Sigmoid colon (tissue), 7 donors: Measurements from ENCODE around the gene CC2D2B. TPM values are rescaled to one million over a fixed set of nuclear protein-coding genes. Genes with fewer than 3 reads are reported as not detected.

Source experiments
- DNase-seq: peaks from one replicate; pipeline ENCODE4 v3.0.0-alpha.2; 2019
- H3K27ac ChIP-seq, 4 donors: fragments of 200-600 bp; sonication (generic); one replicate each; pipeline ENCODE4 v1.5.1; 2016 to 2019; ENCODE audit warnings: mild to moderate bottlenecking in 1 of 4
- H3K27me3 ChIP-seq, 3 donors: fragments of 200-600 bp; sonication (generic); one replicate each; pipeline ENCODE4 v1.5.1; 2019; ENCODE audit warnings: mild to moderate bottlenecking in 1 of 3
- H3K36me3 ChIP-seq, 4 donors: fragments of 200-600 bp; sonication (generic); one replicate each; pipeline ENCODE4 v1.5.1; 2016 to 2019
- H3K4me1 ChIP-seq, 4 donors: fragments of 200-600 bp; sonication (generic); one replicate each; pipeline ENCODE4 v1.5.1; 2017 to 2019
- H3K4me3 ChIP-seq, 4 donors: fragments of 200-600 bp; sonication (generic); one replicate each; pipeline ENCODE4 v1.5.1; 2017 to 2019; ENCODE audit warnings: mild to moderate bottlenecking in 2 of 4, moderate library complexity in 1 of 4
- H3K9me3 ChIP-seq, 4 donors: fragments of 200-600 bp in 3 of 4; sonication (generic) in 3 of 4; one replicate each; pipeline versions ENCODE4 v1.5.1 to v1.6.1; 2013 to 2019
- CTCF ChIP-seq, 4 experiments: fragments of 450-650 bp in 3 of 4; fragments of 200-600 bp in 1 of 4; IDR thresholded peaks; one replicate each; pipeline ENCODE4 v1.5.1; 2016 to 2019; ENCODE audit warnings: antibody characterized with exemption in 4 of 4, mild to moderate bottlenecking in 3 of 4, moderate library complexity in 2 of 4
- EP300 ChIP-seq, 4 donors: sonication (generic); formaldehyde crosslinking; IDR thresholded peaks; one replicate each; pipeline ENCODE4 v1.6.1; 2017; ENCODE audit warnings: antibody characterized with exemption in 4 of 4
- POLR2A ChIP-seq, 2 donors: fragments of 450-650 bp; IDR thresholded peaks; one replicate each; pipeline ENCODE4 v1.6.1; 2016; ENCODE audit warnings: antibody characterized with exemption in 2 of 2, mild to moderate bottlenecking in 2 of 2, moderate library complexity in 2 of 2
- POLR2AphosphoS5 ChIP-seq, 4 donors: sonication (generic); formaldehyde crosslinking; IDR thresholded peaks; one replicate each; pipeline ENCODE4 v1.6.1; 2017; ENCODE audit warnings: antibody characterized with exemption in 4 of 4
- WGBS, 2 donors: extraction: QIAGEN DNeasy Blood & Tissue Kit; methylation state at CpG; one replicate each; pipeline ENCODE4 v1.1.7; 2013; 5-methylcytosine and 5-hydroxymethylcytosine counted together
- intact Hi-C: fragments of 100-400 bp; cut with DNase I; formaldehyde crosslinking; loops from one replicate; pipeline ENCODE4 v1.15.1; 2023
- polyA plus RNA-seq, 3 donors: library from polyadenylated mRNA; stranded (reverse); fragments of 200-250 nt; gene quantifications; one replicate each; pipeline ENCODE4 v1.2.3, GENCODE V29; 2013
- total RNA-seq, 4 donors: library from RNA; depleted of rRNA; stranded (reverse); fragments of >200 nt; gene quantifications; one replicate each; pipeline ENCODE4 v1.1.0, GENCODE V29; 2016
- donor health status: healthy with polysubstance abuse.
- donor health status: Bipolar disorder and iron deficiency.
- donor health status: healthy.

The CC2D2B gene
- total and polyA plus RNA-seq, 7 donors: 0.29 to 7.8 (median 4.3) TPM; not detected in 2

- Histone ChIP-seq H3K36me3 (peaks cover 0 to 45% (median 4%) of the 10 kb centered on the region in 4 donors), H3K27me3 (no peaks in the 10 kb centered on the region), H3K4me1 (peaks cover 0 to 9% (median 1%) of the 10 kb centered on the region in 4 donors), H3K27ac (no peak overlapping the region), H3K9me3 (no peaks in the 10 kb centered on the region), H3K4me3 (no peak overlapping the region)
- TF ChIP-seq POLR2A (IDR thresholded peaks at IDR 0.05) (no peak), POLR2AphosphoS5 (IDR thresholded peaks at IDR 0.05) (no peak), EP300 (IDR thresholded peaks at IDR 0.05) (no peak), CTCF (IDR thresholded peaks at IDR 0.05) (no peak)
- intact Hi-C loops: loop anchor here (1.0 kb wide), 1 partner anchor 172 kb away; no protein-coding TSS in a partner anchor
- WGBS, 2 donors: 32 to 78% methylated on average over 6 of the region's 6 CpGs
- DNase-seq: no peak
Observed at GRCh38 chr10:95865814-95866466, 41.8 kb upstream of the CC2D2B start.

GRCh38 chr10:95866467-95866842, 41.3 kb upstream of the CC2D2B start:
- H3K27me3 ChIP-seq: no peaks in the 10 kb centered on the region
- H3K9me3 ChIP-seq: no peaks in the 10 kb centered on the region
- no peak overlapping the region for H3K27ac ChIP-seq
- intact Hi-C loops: no loop called here
- WGBS, 2 donors: 18 to 69% methylated on average over 2 of the region's 2 CpGs
- TF ChIP-seq CTCF (IDR thresholded peaks at IDR 0.05) (no peak), POLR2AphosphoS5 (IDR thresholded peaks at IDR 0.05) (no peak), EP300 (IDR thresholded peaks at IDR 0.05) (no peak), POLR2A (IDR thresholded peaks at IDR 0.05) (no peak)
- DNase-seq: no peak
- H3K36me3 ChIP-seq: peaks cover 0 to 48% (median 4%) of the 10 kb centered on the region in 4 donors
- H3K4me1 ChIP-seq: peaks cover 0 to 5% (median 0%) of the 10 kb centered on the region in 4 donors
- H3K4me3 ChIP-seq: no peak overlapping the region

GRCh38 chr10:95867866-95868265, 39.9 kb upstream of the CC2D2B start:
- H3K4me3 ChIP-seq: no peak overlapping the region
- WGBS, 2 donors: 87 to 94% methylated on average over 4 of the region's 4 CpGs
- DNase-seq: no peak
- TF ChIP-seq EP300 (IDR thresholded peaks at IDR 0.05) (no peak), CTCF (IDR thresholded peaks at IDR 0.05) (no peak), POLR2AphosphoS5 (IDR thresholded peaks at IDR 0.05) (no peak), POLR2A (IDR thresholded peaks at IDR 0.05) (no peak)
- H3K9me3 ChIP-seq: no peaks in the 10 kb centered on the region
- peaks cover 0 to 5% (median 0%) of the 10 kb centered on the region in 4 donors for H3K4me1 ChIP-seq
- H3K27ac ChIP-seq: no peak overlapping the region
- intact Hi-C loops: no loop called here
- peaks cover 0 to 59% (median 4%) of the 10 kb centered on the region in 4 donors for H3K36me3 ChIP-seq
- no peaks in the 10 kb centered on the region for H3K27me3 ChIP-seq

GRCh38 chr10:95872158-95872711, 35.5 kb upstream of the CC2D2B start:
- intact Hi-C loops: no loop called here
- DNase-seq: no peak
- Histone ChIP-seq H3K4me3 (no peak overlapping the region), H3K27ac (no peak overlapping the region), H3K36me3 (peaks cover 3 to 75% (median 7%) of the 10 kb centered on the region in 4 donors), H3K4me1 (no peaks in the 10 kb centered on the region), H3K9me3 (no peaks in the 10 kb centered on the region), H3K27me3 (no peaks in the 10 kb centered on the region)
- TF ChIP-seq POLR2AphosphoS5 (IDR thresholded peaks at IDR 0.05) (no peak), POLR2A (IDR thresholded peaks at IDR 0.05) (no peak), CTCF (IDR thresholded peaks at IDR 0.05) (no peak), EP300 (IDR thresholded peaks at IDR 0.05) (no peak)
- WGBS, 2 donors: 48 to 98% methylated on average over 2 of the region's 2 CpGs
